ENCODE results near the gene CUZD1. TPM values are rescaled to one million over a fixed set of nuclear protein-coding genes. Genes with fewer than 3 reads are reported as not detected.
A peak's percentile ranks its signal among the peaks of the same experiment; 100 is the strongest.

The CUZD1 gene
- total and polyA plus RNA-seq, 2 of the 13 experiments (the other 11 are each of a cell fraction or from before 2014, with no cell fraction given) = 0.22 to 0.29 TPM

- H3K4me1 ChIP-seq (ENCODE audit: insufficient read depth, low read length) = peaks cover 21% of the 10 kb centered on the region
- intact Hi-C loops (cut with micrococcal nuclease; ENCODE audit: unreplicated experiment) (no loop called here), in situ Hi-C loops (cut with HindIII; ENCODE audit: extremely low pct_ligation_motif_present, low pct_unique_long_range_greater_than_20kb) (no loop called here)
- BruUV-seq (replicated peaks) = no TSS peak
- H3K27ac ChIP-seq (ENCODE audit: extremely low read length, insufficient read depth, low read length) = no peak overlapping the region
- no peaks in the 10 kb centered on the region for H3K36me3 ChIP-seq (replicated peaks in 1 of 2; ENCODE audit: control insufficient read depth in 1 of 2, insufficient read depth in 2 of 2, low read length in 2 of 2)
- no peak overlapping the region for H2AFZ ChIP-seq (ENCODE audit: low read length)
- POLR2A ChIA-PET = no interaction called here
- WGBS (ENCODE audit: low lambda C conversion rate) = 97% methylated on average over 2 of the region's 2 CpGs
- DNase-seq (ENCODE audit: low spot score) = no peak
- H3K9me3 ChIP-seq (ENCODE audit: low read length) = no peaks in the 10 kb centered on the region
- CTCF ChIA-PET (ENCODE audit: low intra/inter-chr PET ratio, low total read pairs) = no interaction called here
- H3K79me2 ChIP-seq (ENCODE audit: insufficient read depth, low read length) = peaks cover 3% of the 10 kb centered on the region
- no peak for FAIRE-seq
- no peak overlapping the region for H3K9ac ChIP-seq (ENCODE audit: insufficient read depth, low read depth, low read length)
- no peak for ATAC-seq
- no peak overlapping the region for H3K4me2 ChIP-seq (ENCODE audit: low read depth, low read length)
- TF ChIP-seq CEBPB (IDR thresholded peaks at IDR 0.05; ENCODE audit: borderline replicate concordance, low read depth, low read length) (peak; percentile 46; the same call in 1 of the 2 replicates), ZNF572 (CRISPR knock-in tag; IDR thresholded peaks at IDR 0.05) (no peak), TEF (CRISPR knock-in tag; IDR thresholded peaks at IDR 0.05) (0 out of 2 replicates have a peak, but pooled peaks have one; percentile 41)
- no peaks in the 10 kb centered on the region for H3K27me3 ChIP-seq (ENCODE audit: control insufficient read depth in 1 of 2, insufficient read depth in 2 of 2, low read length in 2 of 2)
- no peak overlapping the region for H3K4me3 ChIP-seq (replicated peaks in 1 of 3; ENCODE audit: insufficient read depth in 1 of 3, low read depth in 2 of 3, low read length in 3 of 3)
- H4K20me1 ChIP-seq (ENCODE audit: insufficient read depth, low read length) = no peaks in the 10 kb centered on the region; the same call in 1 of the 2 replicates
Observed at GRCh38 chr10:122864194-122864592, 18.5 kb upstream of the CUZD1 start.

DNA sequence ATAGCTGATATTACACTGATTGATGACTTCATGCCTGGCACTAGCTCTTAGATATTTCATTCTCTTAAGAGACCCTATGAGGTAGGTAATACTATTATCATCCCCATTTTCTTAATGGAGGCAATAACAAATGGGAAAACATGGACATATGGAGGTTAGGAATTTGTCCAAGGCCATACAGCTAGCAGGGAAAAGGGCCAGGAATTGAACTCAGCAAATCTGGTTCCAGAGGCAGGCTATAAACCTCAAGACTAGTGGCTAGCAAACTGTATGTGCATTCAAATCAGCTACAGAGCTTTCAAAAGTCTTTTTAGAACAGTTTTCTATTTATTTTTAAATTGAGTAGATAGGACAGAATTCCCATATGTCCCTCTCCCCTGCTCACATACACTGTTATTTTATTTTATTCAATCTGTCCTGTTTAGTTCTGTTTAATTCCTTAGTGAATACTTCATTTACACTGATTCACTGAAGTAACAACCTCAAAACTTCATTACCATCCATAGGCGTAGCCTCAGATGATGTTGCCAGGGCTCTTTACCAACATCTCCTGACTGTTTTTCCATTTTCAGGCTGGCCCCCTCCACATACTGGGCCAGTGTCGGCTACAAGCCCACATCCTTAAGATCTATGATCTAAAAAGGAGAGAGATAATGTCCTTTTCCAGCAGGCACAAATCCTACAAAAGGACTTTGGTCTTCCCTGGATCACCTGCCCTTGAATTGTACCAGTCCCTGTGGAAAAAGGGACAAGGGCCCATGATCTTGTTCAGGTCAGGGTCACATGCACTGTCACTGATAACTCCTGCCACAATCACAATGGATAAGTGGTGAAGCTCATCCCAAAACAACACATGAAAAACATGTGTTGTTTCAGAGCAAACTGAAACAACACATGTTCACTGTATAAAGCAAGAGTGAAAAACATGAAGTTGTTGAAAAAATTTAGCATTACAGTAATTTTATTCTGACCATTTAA lies 17.8 kb upstream of the CUZD1 start:
- DNase-seq (ENCODE audit: low spot score) (no peak), FAIRE-seq (no peak), ATAC-seq (no peak)
- no peak overlapping the region for H3K27ac ChIP-seq (ENCODE audit: extremely low read length, insufficient read depth, low read length)
- H3K27me3 ChIP-seq (ENCODE audit: control insufficient read depth in 1 of 2, insufficient read depth in 2 of 2, low read length in 2 of 2) = no peaks in the 10 kb centered on the region
- H3K4me3 ChIP-seq (replicated peaks in 1 of 3; ENCODE audit: insufficient read depth in 1 of 3, low read depth in 2 of 3, low read length in 3 of 3) = no peak overlapping the region
- peaks cover 4% of the 10 kb centered on the region for H3K79me2 ChIP-seq (ENCODE audit: insufficient read depth, low read length)
- 59% methylated on average over 2 of the region's 2 CpGs for WGBS (ENCODE audit: low lambda C conversion rate)
- ChIA-PET POLR2A (no interaction called here), CTCF (ENCODE audit: low intra/inter-chr PET ratio, low total read pairs) (no interaction called here)
- in situ Hi-C loops (cut with HindIII; ENCODE audit: extremely low pct_ligation_motif_present, low pct_unique_long_range_greater_than_20kb) (no loop called here), intact Hi-C loops (cut with micrococcal nuclease; ENCODE audit: unreplicated experiment) (no loop called here)
- BruUV-seq (replicated peaks) = no TSS peak
- no peaks in the 10 kb centered on the region for H3K9me3 ChIP-seq (ENCODE audit: low read length)
- H3K36me3 ChIP-seq (replicated peaks in 1 of 2; ENCODE audit: control insufficient read depth in 1 of 2, insufficient read depth in 2 of 2, low read length in 2 of 2) = no peaks in the 10 kb centered on the region
- TF ChIP-seq WIZ (CRISPR knock-in tag; IDR thresholded peaks at IDR 0.05) (no peak), NCOA2 (CRISPR knock-in tag; IDR thresholded peaks at IDR 0.05) (no peak), NR2F6 (IDR thresholded peaks at IDR 0.05) (no peak), NR2F6 (CRISPR knock-in tag; IDR thresholded peaks at IDR 0.05) (0 out of 2 replicates have a peak, but pooled peaks have one; percentile 11), NONO (IDR thresholded peaks at IDR 0.05) (no peak), NONO (CRISPR knock-in tag; conservative IDR thresholded peaks at IDR 0.05) (no peak), HNF4A (CRISPR knock-in tag; IDR thresholded peaks at IDR 0.05) (peak; percentile 70), RARA (CRISPR knock-in tag; IDR thresholded peaks at IDR 0.05) (peak; percentile 38; the same call in 1 of the 2 replicates), ZMYM4 (CRISPR knock-in tag; IDR thresholded peaks at IDR 0.05) (peak; percentile 23; the same call in 1 of the 2 replicates)
- TF ChIP-seq, protein P1, sequence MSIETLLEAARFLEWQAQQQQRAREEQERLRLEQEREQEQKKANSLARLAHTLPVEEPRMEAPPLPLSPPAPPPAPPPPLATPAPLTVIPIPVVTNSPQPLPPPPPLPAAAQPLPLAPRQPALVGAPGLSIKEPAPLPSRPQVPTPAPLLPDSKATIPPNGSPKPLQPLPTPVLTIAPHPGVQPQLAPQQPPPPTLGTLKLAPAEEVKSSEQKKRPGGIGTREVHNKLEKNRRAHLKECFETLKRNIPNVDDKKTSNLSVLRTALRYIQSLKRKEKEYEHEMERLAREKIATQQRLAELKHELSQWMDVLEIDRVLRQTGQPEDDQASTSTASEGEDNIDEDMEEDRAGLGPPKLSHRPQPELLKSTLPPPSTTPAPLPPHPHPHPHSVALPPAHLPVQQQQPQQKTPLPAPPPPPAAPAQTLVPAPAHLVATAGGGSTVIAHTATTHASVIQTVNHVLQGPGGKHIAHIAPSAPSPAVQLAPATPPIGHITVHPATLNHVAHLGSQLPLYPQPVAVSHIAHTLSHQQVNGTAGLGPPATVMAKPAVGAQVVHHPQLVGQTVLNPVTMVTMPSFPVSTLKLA (IDR thresholded peaks at IDR 0.05) = peak; percentile 53
- no peaks in the 10 kb centered on the region; the same call in 1 of the 2 replicates for H4K20me1 ChIP-seq (ENCODE audit: insufficient read depth, low read length)
- no peak overlapping the region for H3K4me2 ChIP-seq (ENCODE audit: low read depth, low read length)
- no peak overlapping the region for H2AFZ ChIP-seq (ENCODE audit: low read length)
- H3K9ac ChIP-seq (ENCODE audit: insufficient read depth, low read depth, low read length) = no peak overlapping the region
- peaks cover 21% of the 10 kb centered on the region for H3K4me1 ChIP-seq (ENCODE audit: insufficient read depth, low read length)
